Measurements from ENCODE around the gene TSPAN9.

TSPAN9 gene

GRCh38 chr12:3136641-3137267 is 59.6 kb downstream of the TSPAN9 start:
- peaks cover 51% of the 10 kb centered on the region for H3K79me2 ChIP-seq
- H3K9me3 ChIP-seq (ENCODE audit: control insufficient read depth, low read length) = no peaks in the 10 kb centered on the region
- no peak overlapping the region for H3K27ac ChIP-seq
- H2AFZ ChIP-seq = no peak overlapping the region
- no peaks in the 10 kb centered on the region for H3K36me3 ChIP-seq (ENCODE audit: control insufficient read depth, insufficient read depth, low read length)
- TF ChIP-seq CTCF (IDR thresholded peaks at IDR 0.05) = no peak
- no peak overlapping the region for H3K4me3 ChIP-seq (ENCODE audit: low read depth, low read length)
- H3K4me2 ChIP-seq (ENCODE audit: low read length) = no peak overlapping the region
- H3K27me3 ChIP-seq (ENCODE audit: control insufficient read depth, insufficient read depth, low read length) = no peaks in the 10 kb centered on the region
- peaks cover 16% of the 10 kb centered on the region for H3K4me1 ChIP-seq
- no peak overlapping the region for H3K9ac ChIP-seq

- H3K27me3 ChIP-seq (ENCODE audit: control insufficient read depth, insufficient read depth, low read length) = no peaks in the 10 kb centered on the region
- no peak overlapping the region for H3K4me3 ChIP-seq (ENCODE audit: low read depth, low read length)
- peaks cover 51% of the 10 kb centered on the region for H3K79me2 ChIP-seq
- H3K27ac ChIP-seq = no peak overlapping the region
- H3K9ac ChIP-seq = peak overlapping the region; percentile 2
- peaks cover 16% of the 10 kb centered on the region for H3K4me1 ChIP-seq
- H3K4me2 ChIP-seq (ENCODE audit: low read length) = peak overlapping the region; percentile 23
- no peaks in the 10 kb centered on the region for H3K9me3 ChIP-seq (ENCODE audit: control insufficient read depth, low read length)
- H3K36me3 ChIP-seq (ENCODE audit: control insufficient read depth, insufficient read depth, low read length) = no peaks in the 10 kb centered on the region
- peak overlapping the region; percentile 14 for H2AFZ ChIP-seq
- no peak for TF ChIP-seq CTCF (IDR thresholded peaks at IDR 0.05)
Observed at GRCh38 chr12:3137268-3137781, 60.1 kb downstream of the TSPAN9 start.

- H3K27me3 ChIP-seq (ENCODE audit: control insufficient read depth, insufficient read depth, low read length) = no peaks in the 10 kb centered on the region
- no peak overlapping the region for H2AFZ ChIP-seq
- peak overlapping the region; percentile 23 for H3K4me2 ChIP-seq (ENCODE audit: low read length)
- no peaks in the 10 kb centered on the region for H3K9me3 ChIP-seq (ENCODE audit: control insufficient read depth, low read length)
- peaks cover 46% of the 10 kb centered on the region for H3K79me2 ChIP-seq
- no peak overlapping the region for H3K9ac ChIP-seq
- no peaks in the 10 kb centered on the region for H3K36me3 ChIP-seq (ENCODE audit: control insufficient read depth, insufficient read depth, low read length)
- H3K4me3 ChIP-seq (ENCODE audit: low read depth, low read length) = no peak overlapping the region
- TF ChIP-seq CTCF (IDR thresholded peaks at IDR 0.05) = no peak
- no peak overlapping the region for H3K27ac ChIP-seq
- H3K4me1 ChIP-seq = peaks cover 16% of the 10 kb centered on the region
Observed at GRCh38 chr12:3137814-3138445, 60.8 kb downstream of the TSPAN9 start.

- H3K79me2 ChIP-seq = peaks cover 46% of the 10 kb centered on the region
- TF ChIP-seq CTCF (IDR thresholded peaks at IDR 0.05) = no peak
- H3K4me2 ChIP-seq (ENCODE audit: low read length) = no peak overlapping the region
- H3K27me3 ChIP-seq (ENCODE audit: control insufficient read depth, insufficient read depth, low read length) = no peaks in the 10 kb centered on the region
- H3K4me3 ChIP-seq (ENCODE audit: low read depth, low read length) = no peak overlapping the region
- H3K9ac ChIP-seq = no peak overlapping the region
- no peak overlapping the region for H2AFZ ChIP-seq
- no peaks in the 10 kb centered on the region for H3K36me3 ChIP-seq (ENCODE audit: control insufficient read depth, insufficient read depth, low read length)
- peaks cover 16% of the 10 kb centered on the region for H3K4me1 ChIP-seq
- H3K27ac ChIP-seq = no peak overlapping the region
- no peaks in the 10 kb centered on the region for H3K9me3 ChIP-seq (ENCODE audit: control insufficient read depth, low read length)
Observed at GRCh38 chr12:3138941-3139511, 61.8 kb downstream of the TSPAN9 start.
